Chondrocyte (in vitro differentiated cells): ENCODE measurements around the gene ASS1. TPM values are rescaled to one million over a fixed set of nuclear protein-coding genes. Genes with fewer than 3 reads are reported as not detected.

Experiments used
- DNase-seq: peaks from one replicate; pipeline ENCODE4 v3.0.0; 2021; ENCODE audit warnings: mixed read lengths, low spot score
- H3K27ac Mint-ChIP-seq: one replicate; pipeline ENCODE4 v1.8.0; 2021; ENCODE audit warnings: mild to moderate bottlenecking, moderate library complexity, mixed read lengths; ENCODE audit not compliant: unreplicated experiment
- H3K27me3 Mint-ChIP-seq: 2 replicates; pipeline ENCODE4 v1.8.0; 2021; ENCODE audit warnings: low read depth, mixed read lengths
- H3K36me3 Mint-ChIP-seq: 2 replicates; pipeline ENCODE4 v1.8.0; 2021; ENCODE audit warnings: low read depth, mixed read lengths
- H3K4me1 Mint-ChIP-seq: 2 replicates; pipeline ENCODE4 v1.8.0; 2021; ENCODE audit warnings: low read depth, mild to moderate bottlenecking, mixed read lengths
- H3K4me3 Mint-ChIP-seq: one replicate; pipeline ENCODE4 v1.8.0; 2021; ENCODE audit warnings: mild to moderate bottlenecking, moderate library complexity, mixed read lengths; ENCODE audit not compliant: unreplicated experiment
- H3K9me3 Mint-ChIP-seq: 2 replicates; pipeline ENCODE4 v1.8.0; 2021; ENCODE audit warnings: low read depth, mixed read lengths
- CTCF ChIP-seq: fragments of 200-600 bp; sonication (generic); IDR thresholded peaks from 2 replicates; pipeline ENCODE4 v1.5.0; 2021; ENCODE audit warnings: antibody characterized with exemption, mild to moderate bottlenecking, moderate library complexity
- total RNA-seq: library from RNA; stranded (reverse); gene quantifications from 3 replicates; pipeline ENCODE4 v1.2.1, GENCODE V29; 2021

Gene ASS1
- total RNA-seq, 1 donor from 2014 or later, result 193 TPM

GRCh38 chr9:130476151-130476730 lies 31.5 kb downstream of the ASS1 start:
- no peak for DNase-seq
- peaks cover 13% of the 10 kb centered on the region for H3K36me3 Mint-ChIP-seq
- no peaks in the 10 kb centered on the region for H3K9me3 Mint-ChIP-seq
- H3K4me3 Mint-ChIP-seq, result no peak overlapping the region
- TF ChIP-seq CTCF, result no peak
- H3K27ac Mint-ChIP-seq, result no peak overlapping the region
- H3K4me1 Mint-ChIP-seq, result no peaks in the 10 kb centered on the region
- H3K27me3 Mint-ChIP-seq, result no peaks in the 10 kb centered on the region

- no peaks in the 10 kb centered on the region for H3K9me3 Mint-ChIP-seq
- TF ChIP-seq CTCF, result no peak
- H3K4me1 Mint-ChIP-seq, result no peaks in the 10 kb centered on the region
- H3K36me3 Mint-ChIP-seq, result peaks cover 13% of the 10 kb centered on the region
- H3K4me3 Mint-ChIP-seq, result no peak overlapping the region
- no peak for DNase-seq
- no peak overlapping the region for H3K27ac Mint-ChIP-seq
- no peaks in the 10 kb centered on the region for H3K27me3 Mint-ChIP-seq
Observed at GRCh38 chr9:130477564-130477963, 32.8 kb downstream of the ASS1 start.

- H3K36me3 Mint-ChIP-seq, result peaks cover 15% of the 10 kb centered on the region
- no peak for DNase-seq
- no peak overlapping the region for H3K4me3 Mint-ChIP-seq
- no peak overlapping the region for H3K27ac Mint-ChIP-seq
- H3K27me3 Mint-ChIP-seq, result no peaks in the 10 kb centered on the region
- no peaks in the 10 kb centered on the region for H3K4me1 Mint-ChIP-seq
- no peak for TF ChIP-seq CTCF
- H3K9me3 Mint-ChIP-seq, result no peaks in the 10 kb centered on the region
Observed at GRCh38 chr9:130478152-130478551, 33.4 kb downstream of the ASS1 start.

- H3K27ac Mint-ChIP-seq, result no peak overlapping the region
- no peak for TF ChIP-seq CTCF
- peaks cover 17% of the 10 kb centered on the region for H3K36me3 Mint-ChIP-seq
- H3K9me3 Mint-ChIP-seq, result no peaks in the 10 kb centered on the region
- DNase-seq, result no peak
- no peak overlapping the region for H3K4me3 Mint-ChIP-seq
- no peaks in the 10 kb centered on the region for H3K4me1 Mint-ChIP-seq
- H3K27me3 Mint-ChIP-seq, result no peaks in the 10 kb centered on the region
Observed at GRCh38 chr9:130478736-130479575, 34.2 kb downstream of the ASS1 start.

GRCh38 chr9:130479587-130479986 lies 34.8 kb downstream of the ASS1 start:
- H3K27me3 Mint-ChIP-seq, result no peaks in the 10 kb centered on the region
- DNase-seq, result no peak
- H3K27ac Mint-ChIP-seq, result no peak overlapping the region
- H3K4me1 Mint-ChIP-seq, result no peaks in the 10 kb centered on the region
- H3K36me3 Mint-ChIP-seq, result peaks cover 21% of the 10 kb centered on the region
- H3K4me3 Mint-ChIP-seq, result no peak overlapping the region
- TF ChIP-seq CTCF, result no peak
- H3K9me3 Mint-ChIP-seq, result no peaks in the 10 kb centered on the region
